HG02763 (cell line): ENCODE data around the gene HEMK1.

Experiments
- ATAC-seq: cut with Tn5 transposase; IDR thresholded peaks from one replicate; pipeline ENCODE4 v1.9.1; 2021; ENCODE audit warnings: mild to moderate bottlenecking, moderate library complexity; ENCODE audit not compliant: unreplicated experiment

Gene HEMK1, protein sequence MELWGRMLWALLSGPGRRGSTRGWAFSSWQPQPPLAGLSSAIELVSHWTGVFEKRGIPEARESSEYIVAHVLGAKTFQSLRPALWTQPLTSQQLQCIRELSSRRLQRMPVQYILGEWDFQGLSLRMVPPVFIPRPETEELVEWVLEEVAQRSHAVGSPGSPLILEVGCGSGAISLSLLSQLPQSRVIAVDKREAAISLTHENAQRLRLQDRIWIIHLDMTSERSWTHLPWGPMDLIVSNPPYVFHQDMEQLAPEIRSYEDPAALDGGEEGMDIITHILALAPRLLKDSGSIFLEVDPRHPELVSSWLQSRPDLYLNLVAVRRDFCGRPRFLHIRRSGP

DNA sequence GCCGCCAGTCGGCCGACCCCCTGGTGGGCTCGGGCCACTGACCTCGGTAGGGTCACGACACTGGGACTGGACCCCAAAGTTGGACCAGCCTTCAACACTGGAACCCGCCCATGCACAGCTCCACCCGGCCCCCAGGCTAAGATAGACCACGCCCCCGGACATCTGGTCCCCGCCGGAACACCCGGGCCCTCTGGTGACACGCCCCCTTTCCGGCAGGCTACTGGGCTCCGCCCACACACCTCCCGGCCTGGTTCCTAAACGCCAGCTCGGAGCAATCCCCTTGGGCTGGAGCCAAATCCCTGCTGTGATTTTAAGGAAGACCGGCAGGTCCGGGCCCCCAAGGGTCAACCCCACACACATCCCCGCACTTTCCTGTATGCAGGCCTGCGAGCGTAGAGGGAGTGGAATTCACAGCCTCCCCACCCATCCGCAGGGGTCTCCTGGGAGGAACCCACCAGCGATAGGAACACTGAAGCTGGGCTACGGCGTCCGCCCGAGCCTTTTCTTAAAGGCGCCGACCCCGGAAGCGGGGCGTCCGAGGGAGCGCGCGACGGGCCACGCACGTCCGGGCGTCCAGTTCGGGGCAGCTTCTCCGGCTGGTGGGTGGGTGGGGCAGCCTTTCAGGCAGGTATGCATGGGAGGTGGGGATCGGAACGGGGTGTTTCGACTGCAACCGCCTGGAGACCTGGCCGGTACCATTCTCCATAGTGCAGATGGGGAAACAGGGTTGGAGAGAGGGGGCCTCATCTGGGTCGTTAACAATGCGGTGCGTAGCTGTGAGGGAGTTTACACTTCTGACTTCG is at the start of gene HEMK1:
HEMK1 (plus strand) TSS at position 576 of the 803 bp plus-strand sequence. CDS start 1,583 bp downstream, outside the sequence.
- ATAC-seq = peak; percentile 63

DNA sequence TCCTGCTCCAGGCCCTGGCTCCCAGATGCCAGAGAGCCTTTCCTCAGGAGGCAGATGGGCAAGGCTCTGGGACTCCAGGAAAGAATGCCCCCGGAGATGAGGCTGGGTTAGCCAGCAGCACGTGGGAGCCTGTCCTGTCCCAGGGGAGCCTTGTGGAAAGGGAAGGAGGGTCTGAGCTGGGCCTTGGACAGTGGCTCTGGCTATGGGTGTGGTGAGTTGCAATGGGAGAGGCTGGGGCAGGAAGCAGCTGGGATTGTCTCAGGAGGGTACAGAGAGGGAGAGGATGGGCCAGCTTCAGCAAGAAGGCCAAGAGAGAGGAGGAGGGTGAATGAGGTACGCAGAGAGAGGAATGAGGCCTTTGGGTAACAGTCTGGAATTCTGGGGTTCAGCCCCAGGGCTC is 48.5 kb upstream of the HEMK1 start:
- no peak for ATAC-seq

DNA sequence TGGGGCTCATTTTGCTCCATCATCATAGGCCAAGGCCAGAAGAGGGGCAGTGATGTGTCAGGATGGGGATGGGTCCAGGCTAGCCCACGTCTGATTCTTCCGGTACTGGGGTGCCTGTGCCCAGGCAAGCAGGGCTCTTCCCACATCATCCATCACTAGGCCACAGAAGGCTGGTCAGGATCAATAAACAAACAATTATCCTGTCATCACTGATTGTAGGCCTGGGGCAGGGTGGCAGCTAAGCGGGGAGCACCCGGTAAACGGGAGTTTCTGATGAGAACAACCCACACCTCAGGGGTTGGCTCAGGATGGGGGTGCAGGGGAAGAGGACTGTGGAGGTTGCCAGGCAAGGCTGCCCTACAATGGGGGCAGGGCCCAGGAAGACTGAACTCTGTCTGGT is 47.8 kb upstream of the HEMK1 start:
- no peak for ATAC-seq

DNA sequence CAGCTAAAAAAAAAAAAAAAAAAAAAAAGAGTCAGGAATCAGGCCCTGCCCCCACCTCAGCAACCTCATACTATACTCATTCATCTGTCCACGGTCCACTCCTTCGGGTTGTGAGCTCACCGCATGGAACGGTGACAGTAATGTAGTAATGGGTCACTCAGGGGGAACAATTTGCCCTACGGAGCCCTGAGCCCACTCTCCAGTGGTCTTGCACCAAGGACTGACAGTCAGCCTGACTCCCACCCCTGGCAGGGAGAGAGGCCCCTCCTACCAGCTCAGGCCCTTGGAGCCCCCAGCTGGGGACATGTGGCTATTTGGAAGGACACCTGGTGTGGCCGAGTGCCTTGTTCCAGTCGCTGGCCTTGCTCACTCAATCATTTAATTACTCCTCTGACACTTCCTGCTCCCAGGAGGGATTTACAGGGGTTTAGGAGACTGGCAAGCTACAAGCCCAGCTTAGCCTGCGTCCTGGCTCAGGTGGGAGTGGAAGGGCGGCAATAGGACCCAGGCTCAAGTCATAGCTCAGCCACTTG is 46.0 kb upstream of the HEMK1 start:
- no peak for ATAC-seq

DNA sequence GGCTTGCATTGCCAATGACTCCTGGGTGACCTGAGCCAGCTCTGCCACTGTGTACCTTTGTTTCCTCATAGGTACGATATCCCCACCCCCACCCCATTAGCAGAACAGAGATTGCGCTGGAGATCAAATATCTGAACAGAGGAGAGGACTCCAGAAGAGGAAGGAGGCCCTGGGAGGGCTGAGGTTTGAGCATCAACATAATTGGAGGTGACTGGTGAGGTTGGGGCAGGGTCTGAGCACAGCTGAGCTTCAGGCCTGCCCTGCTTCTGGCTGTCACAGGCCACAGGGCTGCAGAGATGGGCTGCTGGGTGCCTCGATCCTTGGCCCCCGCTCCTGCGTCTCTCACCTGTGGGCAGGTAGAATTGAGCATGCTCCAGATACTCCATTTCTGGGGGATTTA is 44.6 kb upstream of the HEMK1 start:
- no peak for ATAC-seq

DNA sequence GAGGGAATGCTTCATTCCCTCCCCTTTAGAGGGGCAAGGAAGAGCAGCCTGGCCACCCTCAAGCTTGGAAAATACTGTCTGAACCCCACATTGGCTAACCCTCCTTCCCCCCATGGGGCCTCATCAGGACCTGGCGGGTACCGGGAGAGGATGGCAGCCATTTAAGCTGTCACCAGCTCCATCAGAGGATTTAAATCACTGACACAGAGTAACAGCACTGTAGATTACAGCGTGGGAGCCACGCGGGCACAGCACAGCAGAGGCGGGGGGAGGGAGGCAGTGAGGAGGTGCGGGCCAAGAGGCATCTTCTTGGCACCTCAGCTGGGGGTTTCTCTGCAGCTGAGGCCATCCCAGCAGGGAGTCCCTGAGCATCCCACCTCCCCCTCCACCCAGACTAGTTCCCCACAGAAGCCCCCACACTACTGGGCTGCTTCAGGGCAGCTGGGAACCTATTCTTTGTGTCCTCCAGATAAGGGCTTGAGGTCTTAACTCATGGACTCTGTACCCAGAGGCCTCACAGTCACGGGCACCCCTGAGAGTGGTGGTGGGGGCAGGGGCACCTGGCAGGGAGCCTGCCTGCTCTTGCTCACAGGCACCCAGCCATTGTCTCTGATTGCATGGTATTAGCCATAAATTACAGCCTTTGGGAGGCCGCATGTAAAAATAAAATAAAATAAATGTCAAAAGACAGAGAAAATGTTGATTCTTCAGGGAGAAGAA is 44.0 kb upstream of the HEMK1 start:
- ATAC-seq = no peak

DNA sequence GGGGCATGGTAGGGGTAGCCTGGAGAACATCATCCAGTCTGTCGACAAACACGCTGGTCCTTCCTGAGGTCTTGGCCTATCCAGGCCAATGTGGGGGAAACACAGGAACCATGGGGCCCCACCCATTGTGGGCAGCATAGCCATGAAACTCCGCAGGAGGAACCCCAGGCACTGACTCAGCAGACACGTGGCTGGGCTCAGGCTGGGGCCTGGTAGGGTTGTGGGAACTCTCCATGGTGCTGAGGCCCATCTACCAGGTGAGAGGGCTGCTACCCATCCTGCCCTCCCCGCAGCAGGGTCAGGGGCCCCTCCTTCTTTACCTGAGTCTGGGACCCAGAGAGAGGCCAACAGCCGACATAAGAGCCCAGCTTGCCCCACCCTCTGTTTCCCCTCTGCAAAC is 43.3 kb upstream of the HEMK1 start:
- ATAC-seq = no peak

DNA sequence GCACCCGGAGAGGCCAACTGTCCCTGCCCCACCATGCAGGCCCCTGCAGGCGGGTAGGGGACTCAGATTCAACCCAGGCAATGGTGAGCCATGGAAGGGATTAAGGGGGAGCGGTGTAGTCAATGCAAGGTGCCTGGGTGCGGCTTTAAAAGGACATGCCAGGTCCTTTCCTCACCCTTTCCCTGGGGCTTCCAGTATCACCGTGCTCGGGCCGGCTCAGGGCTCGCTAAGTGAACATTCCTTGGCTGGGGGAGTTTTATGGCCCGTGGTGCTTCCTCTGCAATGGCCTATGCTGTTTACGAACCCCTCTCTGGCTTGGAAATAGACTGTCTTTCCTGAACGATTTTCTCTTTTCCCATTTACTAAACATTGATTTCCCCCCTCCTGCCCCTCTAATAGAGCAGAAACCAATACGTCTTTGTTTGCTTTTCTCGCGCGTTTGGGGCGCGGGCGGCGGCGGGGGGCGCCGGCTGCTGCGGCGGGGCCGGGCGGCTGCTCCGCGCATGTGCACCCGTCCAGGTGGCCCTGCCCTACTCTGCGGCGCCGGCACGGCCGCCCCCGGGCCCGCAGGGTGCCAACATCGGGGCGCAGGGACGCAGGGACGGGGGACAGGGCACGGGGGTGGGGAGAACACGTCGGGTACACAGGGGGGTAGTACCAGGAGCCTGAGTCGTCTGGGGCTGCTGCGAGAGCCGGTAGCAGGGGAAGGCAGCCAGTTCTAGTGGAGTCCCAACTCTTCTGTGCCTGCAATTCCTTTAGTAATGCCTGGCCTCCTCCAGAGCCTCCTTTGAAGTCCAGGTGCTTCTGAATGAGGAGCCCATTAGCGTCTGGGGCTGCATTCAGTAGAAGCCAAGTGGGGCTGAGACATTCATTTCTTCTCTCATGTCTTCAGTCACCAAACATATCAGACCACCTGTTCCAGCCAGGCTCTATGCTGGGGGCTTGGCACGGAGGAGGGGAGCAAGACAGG is 39.0 kb upstream of the HEMK1 start:
- no peak for ATAC-seq

DNA sequence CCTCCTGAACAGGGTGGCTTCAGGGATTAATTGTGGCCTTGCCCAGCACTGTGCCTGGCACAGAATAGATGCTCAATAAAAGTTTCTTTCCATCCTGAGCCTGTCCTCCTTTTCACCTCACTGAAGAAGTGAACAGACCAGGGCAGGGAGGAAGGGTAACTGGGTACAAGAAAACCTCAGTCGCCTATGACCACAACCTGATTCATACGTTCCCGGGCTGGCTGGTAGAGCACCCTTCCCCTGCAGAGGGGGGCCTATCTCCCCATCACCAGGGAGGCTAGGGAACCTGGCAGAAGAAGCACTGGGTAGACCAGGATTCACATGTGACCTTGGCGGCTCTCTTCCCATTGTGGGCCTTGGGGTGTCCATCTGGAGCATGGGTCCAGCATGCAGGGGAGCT is 38.1 kb upstream of the HEMK1 start:
- ATAC-seq = no peak

DNA sequence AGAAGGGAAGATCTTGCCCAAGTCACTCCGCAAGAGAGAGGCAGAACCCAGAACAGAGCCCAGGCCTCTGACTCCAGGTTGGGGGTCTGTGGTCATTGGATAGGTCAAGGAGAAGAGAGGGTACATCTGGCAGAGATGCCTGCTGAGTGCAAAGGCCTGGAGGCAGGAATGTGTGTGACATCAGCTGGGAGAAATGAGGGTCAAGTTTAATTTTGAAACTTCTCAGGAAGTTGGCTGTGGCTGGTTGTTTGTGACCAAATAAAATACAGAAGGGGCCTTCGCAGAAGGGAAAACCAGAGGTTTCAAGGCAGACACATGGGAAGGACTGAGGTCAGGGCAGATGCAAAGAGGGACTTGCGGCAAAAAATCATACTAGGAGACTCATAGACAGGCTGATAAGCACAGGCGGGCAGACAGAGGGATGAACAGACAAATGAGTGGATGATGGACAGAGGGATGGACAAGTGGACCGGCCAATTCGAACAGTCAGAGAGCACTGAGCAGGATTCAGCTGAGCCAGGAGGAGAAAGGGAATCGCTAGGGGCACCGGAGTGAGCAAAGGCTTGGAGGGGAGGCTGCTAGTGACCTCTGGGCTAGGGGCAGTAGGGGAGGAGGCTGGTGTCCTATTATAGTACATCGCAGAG is 37.1 kb upstream of the HEMK1 start:
- no peak for ATAC-seq

DNA sequence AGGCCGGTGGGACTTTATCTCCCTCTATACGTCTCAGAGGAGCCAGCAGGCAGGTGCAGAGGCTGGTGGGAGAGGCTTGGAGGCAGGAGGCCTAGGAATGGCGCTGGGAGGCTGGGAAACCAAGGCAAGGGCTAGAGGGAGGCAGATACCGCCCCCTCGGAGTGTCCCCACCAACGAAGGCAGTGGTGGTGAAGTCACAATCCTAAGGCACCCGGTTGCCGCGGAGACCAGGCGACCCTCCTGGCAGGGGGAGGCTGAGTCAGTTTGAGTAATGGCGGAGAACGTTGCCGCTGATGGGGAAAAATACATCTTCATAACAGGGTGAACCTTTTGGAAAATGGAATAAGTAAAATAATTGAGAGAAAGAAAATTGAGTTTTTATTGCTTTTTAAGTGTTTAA is 36.0 kb upstream of the HEMK1 start:
- no peak for ATAC-seq

DNA sequence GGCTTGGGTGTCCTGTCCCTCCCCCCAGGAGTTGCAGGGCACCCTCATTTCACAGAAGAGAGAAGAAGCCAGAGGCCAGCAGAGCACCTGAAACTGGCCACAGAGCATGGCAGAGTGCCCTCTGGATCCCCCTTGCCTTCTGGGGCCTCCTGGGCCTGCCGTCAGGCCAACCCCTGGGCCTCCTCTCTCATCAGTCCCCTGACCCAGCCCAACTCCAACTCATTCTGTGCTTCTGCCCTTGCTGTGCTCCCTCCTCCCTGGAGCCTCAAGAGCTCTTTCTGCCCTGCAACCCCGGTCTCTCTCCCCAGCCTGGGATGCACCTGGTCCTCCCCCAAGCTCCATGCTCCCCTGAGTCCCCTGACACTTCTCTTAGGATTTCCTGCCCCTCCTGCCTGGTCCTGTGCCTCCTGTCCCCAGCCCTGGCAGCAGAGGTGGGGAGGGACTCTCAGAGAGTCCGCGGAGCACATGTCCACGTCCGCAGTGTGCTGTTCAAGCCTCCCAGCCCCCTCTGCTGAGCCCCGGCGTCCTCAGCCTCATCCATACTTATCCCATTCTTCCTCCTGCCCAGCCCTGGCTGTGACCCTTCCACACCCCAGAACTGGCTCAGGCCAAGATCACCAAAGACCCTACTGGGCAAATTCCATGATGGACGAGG is 35.4 kb upstream of the HEMK1 start:
- no peak for ATAC-seq

DNA sequence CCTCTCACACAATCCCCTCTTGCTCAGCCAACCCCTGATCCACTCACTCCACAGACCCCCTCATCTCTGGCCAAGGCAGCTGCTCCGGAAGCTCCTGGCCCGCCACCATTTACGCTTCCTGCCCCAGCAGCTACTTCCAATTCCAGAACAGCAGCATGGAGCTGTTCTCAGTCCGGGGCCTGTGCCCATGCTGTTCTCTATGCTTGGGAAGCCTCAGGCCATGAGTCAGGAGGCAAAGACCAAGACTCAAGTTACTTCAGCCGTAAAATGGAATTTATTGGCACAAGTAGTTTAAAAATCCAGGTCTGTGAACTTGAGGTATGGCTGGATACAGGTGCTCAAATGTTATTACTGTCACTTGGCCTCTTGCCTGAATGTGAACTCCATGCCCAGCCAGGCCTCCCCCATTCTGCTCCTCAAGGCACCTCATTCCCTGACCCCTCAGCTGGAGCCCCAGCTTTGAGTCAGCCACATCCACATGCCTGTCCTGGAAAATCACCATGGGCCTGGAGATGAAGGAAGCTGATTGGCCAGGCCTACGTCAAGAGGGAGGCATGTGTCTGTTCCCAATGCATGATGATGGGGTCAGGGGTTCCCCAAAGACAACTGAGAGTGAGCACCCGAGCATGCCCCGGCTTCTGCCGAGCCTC is 34.5 kb upstream of the HEMK1 start:
- ATAC-seq = no peak

DNA sequence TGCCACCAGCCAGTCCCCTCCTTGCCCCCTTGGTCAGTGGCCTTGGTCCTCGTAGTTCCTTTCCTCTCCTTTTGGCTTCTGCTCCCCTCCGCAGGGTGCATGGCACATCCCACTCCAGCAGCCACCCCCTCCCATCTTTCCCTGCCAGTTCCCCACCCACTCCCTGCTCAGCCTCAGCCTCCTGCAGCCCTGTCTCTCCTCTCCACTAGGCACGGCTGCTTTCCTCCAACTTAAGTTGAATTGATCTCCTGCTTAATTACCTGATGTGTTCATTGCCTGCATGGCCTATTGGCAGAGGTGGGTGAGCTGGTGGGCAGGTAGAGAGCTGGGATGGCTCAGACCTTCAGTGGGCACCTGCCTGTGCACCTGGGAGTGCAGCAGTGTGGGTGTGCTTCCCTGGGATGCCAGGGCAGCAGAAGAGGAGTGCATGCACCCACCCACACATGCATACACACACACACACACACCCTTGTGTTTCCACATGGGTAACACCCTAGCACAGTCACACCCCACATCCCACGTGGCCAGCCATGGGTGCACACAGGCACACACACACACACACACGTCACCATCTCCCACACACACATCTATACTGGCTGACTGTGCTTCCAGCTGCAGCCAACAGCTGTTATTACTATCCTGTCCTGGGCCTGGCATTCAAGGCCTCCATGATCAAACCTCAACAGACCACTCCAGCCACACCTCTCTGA is 32.7 kb upstream of the HEMK1 start:
- no peak for ATAC-seq

DNA sequence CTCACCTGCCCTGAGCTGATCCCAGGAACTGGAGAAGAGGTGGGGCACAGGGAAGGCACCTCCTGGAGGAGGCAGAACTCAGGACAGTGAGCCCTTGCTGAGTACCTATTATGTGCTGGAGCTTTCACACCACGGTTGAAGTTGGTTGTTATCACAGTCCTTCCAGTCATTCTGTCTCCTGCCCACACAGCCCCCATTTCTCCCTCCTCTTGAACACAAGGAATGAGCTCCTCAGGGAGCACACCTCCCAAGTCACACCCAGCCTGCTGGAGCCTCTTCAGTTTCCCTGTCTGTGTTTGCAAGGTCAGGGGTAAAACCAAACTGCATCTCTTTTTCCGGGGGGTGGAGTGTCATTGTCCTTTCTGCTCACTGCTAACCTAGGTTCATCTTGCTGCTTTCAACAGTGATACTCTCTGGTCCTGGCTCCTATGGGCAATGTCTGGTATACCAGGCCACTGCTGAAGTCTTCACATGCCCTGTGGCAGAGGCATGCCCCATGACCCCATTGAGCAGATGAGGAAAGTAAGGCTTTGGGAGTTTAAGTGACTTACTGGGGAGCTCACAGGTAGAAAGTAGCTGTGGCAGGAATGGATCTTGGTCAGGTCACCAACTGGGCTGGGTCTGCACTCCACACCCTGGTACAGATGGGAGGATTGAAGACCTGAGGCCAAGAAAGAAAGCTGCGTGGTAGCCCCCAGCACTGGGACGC is 31.7 kb upstream of the HEMK1 start:
- no peak for ATAC-seq

DNA sequence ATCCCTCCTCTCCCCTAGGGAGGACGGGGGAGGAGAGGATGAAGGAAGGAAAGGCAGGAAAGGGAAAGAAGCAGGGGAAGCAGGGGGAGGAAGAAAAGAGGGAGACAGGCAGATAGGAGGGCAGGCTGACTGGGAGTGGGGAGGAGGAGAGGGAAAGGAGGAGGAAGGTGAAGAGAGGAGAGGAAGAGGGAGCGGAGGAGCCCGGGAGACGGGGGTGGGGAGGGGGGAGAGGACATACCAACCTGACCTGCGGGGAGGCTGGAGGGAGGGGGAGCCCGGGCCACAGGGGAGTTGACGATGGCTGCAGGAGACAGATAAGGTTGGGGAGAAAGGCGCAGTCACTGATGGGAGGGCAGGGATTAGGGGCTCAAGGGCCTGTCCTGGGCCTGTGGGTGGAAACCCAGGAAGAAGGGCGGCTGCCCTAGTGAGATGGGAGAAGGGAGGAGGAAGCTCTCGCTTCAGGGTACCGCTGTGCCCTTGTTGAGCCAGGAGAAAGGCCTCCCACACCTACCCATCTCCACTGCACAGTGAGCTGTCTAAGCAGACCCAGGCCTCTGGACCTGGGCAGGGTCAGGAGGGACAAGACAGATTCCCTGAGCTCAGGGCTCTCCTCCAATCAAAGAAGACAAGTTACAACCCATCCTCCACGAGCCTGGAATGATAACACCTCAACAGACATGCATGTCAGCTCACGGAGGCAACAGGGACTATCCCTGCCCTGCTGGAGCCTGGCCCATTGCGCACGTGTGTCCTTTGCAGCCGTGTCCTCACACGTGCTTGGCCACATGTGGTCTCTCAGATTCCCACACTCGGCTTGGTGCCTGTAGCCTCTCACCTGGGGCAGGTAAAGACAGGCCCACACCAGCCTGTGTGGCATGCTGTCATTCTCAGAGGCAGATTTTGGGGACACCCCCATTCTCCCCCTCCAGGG is 29.7 kb upstream of the HEMK1 start:
- no peak for ATAC-seq
